K562 (cell line): ENCODE measurements around the gene NEK1. TPM values are rescaled to one million over a fixed set of nuclear protein-coding genes. Genes with fewer than 3 reads are reported as not detected.
"Not testable (repeated sequence)": the region's sequence is repeated elsewhere in the genome, so short reads cannot be mapped to it uniquely, and the experiment has no call there.

Source experiments
- ATAC-seq: fragments of 200-7000 bp; cut with Tn5 transposase; 3 replicates; pipeline ENCODE4 v1.9.1; 2020; ENCODE audit warnings: moderate library complexity
- BruUV-seq: library from RNA; stranded (reverse); fragments of 400-500 nt; replicated peaks from 2 replicates; lab custom pipeline; 2021; lab: Mats Ljungman, UMichigan
- CTCF ChIA-PET: fragments of 300-600 bp; formaldehyde crosslinking; extraction: SDS; loops from one replicate; lab custom pipeline; 2021; ENCODE audit warnings: low intra/inter-chr PET ratio; lab: Yijun Ruan, JAX
- POLR2A ChIA-PET: fragments of 300-600, 350-650 bp; sonication (Branson Sonifier 250); formaldehyde crosslinking; extraction: SDS; loops from one replicate; lab custom pipeline; 2021; ENCODE audit warnings: antibody characterized with exemption, inconsistent platforms; lab: Yijun Ruan, JAX
- DNase-seq, 4 experiments: peaks; one replicate each; pipeline versions ENCODE4 v3.0.0 to v3.0.0-alpha.2; 2011 to 2018; ENCODE audit warnings: low spot score in 3 of 4, mixed read lengths in 3 of 4; ENCODE audit errors: extremely low read depth in 1 of 4
- FAIRE-seq: peaks from 2 replicates; lab custom pipeline; 2011; peaks lifted over from hg19 to GRCh38; lab: Jason Lieb, UNC
- H2AFZ ChIP-seq: 2 replicates; pipeline ENCODE4 v1.6.0; 2011; ENCODE audit warnings: low read depth, low read length, control low read depth, inconsistent platforms
- H3K27ac ChIP-seq: fragments of 200-600 bp; 3 replicates; pipeline ENCODE4 v1.8.0; 2011; ENCODE audit warnings: low read depth, mild to moderate bottlenecking, control low read depth, inconsistent platforms, low read length, moderate library complexity, mixed read lengths; ENCODE audit errors: extremely low read depth
- H3K27me3 ChIP-seq, 2 experiments: fragments of 300-600 bp in 1 of 2; 2 replicates in 1 of 2; 3 replicates in 1 of 2; pipeline versions ENCODE4 v1.6.0 to v1.8.0; 2011; ENCODE audit warnings: inconsistent platforms in 2 of 2, low read length in 2 of 2, mild to moderate bottlenecking in 1 of 2, mixed read lengths in 1 of 2, moderate library complexity in 1 of 2; ENCODE audit not compliant: control insufficient read depth in 2 of 2, insufficient read depth in 2 of 2
- H3K36me3 ChIP-seq: fragments of 300-600 bp; 3 replicates; pipeline ENCODE4 v1.8.0; 2011; ENCODE audit warnings: mild to moderate bottlenecking, low read length, inconsistent platforms; ENCODE audit not compliant: control insufficient read depth, insufficient read depth
- H3K4me1 ChIP-seq, 2 experiments: fragments of 200-600 bp in 1 of 2; replicated peaks in 1 of 2; 2 replicates in 1 of 2; 3 replicates in 1 of 2; pipeline versions ENCODE4 v1.5.1 to v1.8.0; 2011; ENCODE audit warnings: inconsistent platforms in 2 of 2, low read length in 2 of 2, mild to moderate bottlenecking in 1 of 2, mixed read lengths in 1 of 2, moderate library complexity in 1 of 2; ENCODE audit not compliant: control insufficient read depth in 2 of 2, insufficient read depth in 2 of 2
- H3K4me2 ChIP-seq: 2 replicates; pipeline ENCODE4 v1.6.1; 2011; ENCODE audit warnings: low read length, control low read depth, inconsistent platforms, mixed read lengths; ENCODE audit not compliant: insufficient read depth
- H3K4me3 ChIP-seq: fragments of 200-600 bp; sonication (generic), shearing (Covaris generic); 2 replicates; pipeline ENCODE4 v1.5.1; 2016; ENCODE audit warnings: control low read depth, inconsistent platforms
- H3K79me2 ChIP-seq: fragments of 200-600 bp; 3 replicates; pipeline ENCODE4 v1.8.0; 2011; ENCODE audit warnings: low read length, inconsistent platforms; ENCODE audit not compliant: control insufficient read depth, insufficient read depth
- H3K9ac ChIP-seq, 2 experiments: 2 replicates each; pipeline versions ENCODE4 v1.6.0 to v1.6.1; 2011; ENCODE audit warnings: low read depth in 2 of 2, low read length in 2 of 2, control low read depth in 1 of 2, inconsistent platforms in 1 of 2, mild to moderate bottlenecking in 1 of 2, mixed read lengths in 1 of 2; ENCODE audit not compliant: insufficient read depth in 1 of 2
- H3K9me1 ChIP-seq: one replicate; pipeline ENCODE4 v1.6.0; 2011; ENCODE audit warnings: inconsistent platforms, mild to moderate bottlenecking, low read length, moderate library complexity; ENCODE audit not compliant: control insufficient read depth, insufficient read depth
- H3K9me3 ChIP-seq: replicated peaks from 2 replicates; pipeline ENCODE4 v1.5.1; 2011; ENCODE audit warnings: low read depth, low read length, inconsistent platforms; ENCODE audit not compliant: control insufficient read depth, insufficient read depth
- H4K20me1 ChIP-seq: replicated peaks from 2 replicates; pipeline ENCODE4 v1.6.1; 2011; ENCODE audit warnings: low read length, inconsistent platforms, mixed read lengths; ENCODE audit not compliant: control insufficient read depth, insufficient read depth
- EP300 ChIP-seq: IDR thresholded peaks from 2 replicates; pipeline ENCODE4 v1.6.1; 2012; ENCODE audit warnings: low read length, improper control_type of control experiment
- IRF9 ChIP-seq: fragments of 450-650 bp; IDR thresholded peaks from 2 replicates; pipeline ENCODE4 v1.6.1; 2016; ENCODE audit warnings: missing biosample characterization, missing genetic modification characterization
- NR1H2 ChIP-seq: sonication (generic); formaldehyde crosslinking; IDR thresholded peaks from 2 replicates; pipeline ENCODE4 v1.4.0; 2020; ENCODE audit warnings: mild to moderate bottlenecking, missing genetic modification reagents
- PML ChIP-seq: IDR thresholded peaks from 2 replicates; pipeline ENCODE4 v1.6.1; 2012; ENCODE audit warnings: low read length, inconsistent platforms
- RERE ChIP-seq: sonication (generic); formaldehyde crosslinking; IDR thresholded peaks from 2 replicates; pipeline ENCODE4 v1.8.0; 2023; ENCODE audit warnings: missing genetic modification reagents, mild to moderate bottlenecking, borderline replicate concordance
- SIX5 ChIP-seq, 2 experiments: IDR thresholded peaks; 2 replicates each; pipeline ENCODE4 v1.6.1; 2011; ENCODE audit warnings: low read length in 2 of 2, borderline replicate concordance in 1 of 2, low read depth in 1 of 2, mild to moderate bottlenecking in 1 of 2, moderate library complexity in 1 of 2; ENCODE audit not compliant: insufficient read depth in 1 of 2
- WGBS: fragments of 100-300 bp; shearing (Covaris generic); methylation state at CpG from one replicate; pipeline ENCODE4 v1.1.6; 2016; ENCODE audit warnings: low coverage, mixed read lengths; ENCODE audit not compliant: insufficient coverage; ENCODE audit errors: missing lambda C conversion rate; 5-methylcytosine and 5-hydroxymethylcytosine counted together
- in situ Hi-C: fragments of 300-500 bp; cut with MboI; formaldehyde crosslinking; loops from 4 replicates; pipeline ENCODE4 v1.15.0; 2018; ENCODE audit warnings: inconsistent platforms, mixed read lengths
- intact Hi-C: fragments of 100-400 bp; cut with micrococcal nuclease; formaldehyde crosslinking; loops from 2 replicates; pipeline ENCODE4 v1.14.2; 2022
- polyA plus RNA-seq, 8 experiments: library from polyadenylated mRNA; depleted of rRNA in 4 of 8; stranded (reverse) in 5 of 8; unstranded in 3 of 8; fragments of >200 nt; fragmentation: Nextera tagmentation in 2 of 8; fragmentation: Illumina TruSeq in 1 of 8; extraction: Ambion mirVana in 2 of 8; extraction: Trizol in 1 of 8; gene quantifications; 2 replicates each; pipeline versions ENCODE4 v1.2.1 to v1.2.3, GENCODE V29; 2011 to 2014; ENCODE audit warnings: inconsistent platforms in 1 of 8, missing spikeins in 1 of 8
- total RNA-seq, 7 experiments: library from RNA; depleted of rRNA in 6 of 7; stranded (reverse); fragments of >200 nt in 6 of 7; fragmentation: Illumina TruSeq in 2 of 7; extraction: Trizol in 2 of 7; gene quantifications; 2 replicates each; pipeline versions ENCODE4 v1.2.1 to v1.2.3, GENCODE V29; 2011 to 2021; ENCODE audit warnings: low replicate concordance in 1 of 7
- TF ChIP-seq, protein P1 (sequence below), 2 experiments: fragments of 450-650 bp in 1 of 2; sonication (generic) in 1 of 2; formaldehyde crosslinking in 1 of 2; IDR thresholded peaks in 1 of 2; conservative IDR thresholded peaks in 1 of 2; 2 replicates each; pipeline versions ENCODE4 v1.6.1 to v1.8.1; 2016 to 2023; ENCODE audit warnings: mild to moderate bottlenecking in 2 of 2, moderate library complexity in 2 of 2, inconsistent platforms in 1 of 2, missing genetic modification reagents in 1 of 2

Gene NEK1
- total and polyA plus RNA-seq, 9 of the 15 experiments (the other 6 are each of a cell fraction or from before 2014, with no cell fraction given) = 6.2 to 15.7 (median 10.3) TPM

- TF ChIP-seq RERE (CRISPR knock-in tag) = no peak
- TF ChIP-seq PML = no peak
- no peak for TF ChIP-seq NR1H2 (CRISPR knock-in tag)
- TF ChIP-seq, protein P1, sequence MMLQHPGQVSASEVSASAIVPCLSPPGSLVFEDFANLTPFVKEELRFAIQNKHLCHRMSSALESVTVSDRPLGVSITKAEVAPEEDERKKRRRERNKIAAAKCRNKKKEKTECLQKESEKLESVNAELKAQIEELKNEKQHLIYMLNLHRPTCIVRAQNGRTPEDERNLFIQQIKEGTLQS (IDR thresholded peaks at IDR 0.05) = no peak
- TF ChIP-seq, protein P1 (CRISPR knock-in tag; conservative IDR thresholded peaks at IDR 0.05) = no peak
- no peak for TF ChIP-seq EP300
- TF ChIP-seq IRF9 (tag) = no peak
- TF ChIP-seq SIX5 (IDR thresholded peaks at IDR 0.05; ENCODE audit: borderline replicate concordance in 1 of 2, insufficient read depth in 1 of 2, low read depth in 1 of 2, low read length in 2 of 2) = no peak
Observed at GRCh38 chr4:169506903-169507302, 105.5 kb downstream of the NEK1 start (continued).

- BruUV-seq, H3K79me2 ChIP-seq, ATAC-seq, H3K4me1 ChIP-seq, H3K4me2 ChIP-seq, H3K27ac ChIP-seq, intact Hi-C loops, FAIRE-seq, H2AFZ ChIP-seq, H3K4me3 ChIP-seq, H3K27me3 ChIP-seq, H3K9me1 ChIP-seq, CTCF ChIA-PET, POLR2A ChIA-PET, H4K20me1 ChIP-seq, H3K36me3 ChIP-seq, H3K9ac ChIP-seq, DNase-seq, H3K9me3 ChIP-seq: not testable (repeated sequence)
- WGBS = 80% methylated on average over 3 of the region's 11 CpGs
- in situ Hi-C loops = loop anchor here (25.0 kb wide), 1 partner anchor 488 kb away; the partner anchor contains the start of gene CBR4
Observed at GRCh38 chr4:169499907-169500306, 112.5 kb downstream of the NEK1 start.
